Right lobe of liver (tissue), 6 donors: ENCODE results near the gene RBX1. TPM values are rescaled to one million over a fixed set of nuclear protein-coding genes. Genes with fewer than 3 reads are reported as not detected.

Source experiments
- ATAC-seq, 4 donors: fragments of 200-7000 bp; cut with Tn5 transposase; one replicate each; pipeline ENCODE4 v1.9.1; 2020; ENCODE audit warnings: mild to moderate bottlenecking in 4 of 4, moderate library complexity in 4 of 4
- DNase-seq, 3 donors: peaks; one replicate each; pipeline ENCODE4 v3.0.0-alpha.2; 2020
- H3K27ac ChIP-seq, 3 donors: fragments of 200-600 bp; one replicate each; pipeline ENCODE4 v1.8.0; 2022
- H3K27me3 ChIP-seq, 2 donors: fragments of 200-600 bp; one replicate each; pipeline ENCODE4 v1.8.0; 2022
- H3K36me3 ChIP-seq, 4 donors: fragments of 200-600 bp; sonication (generic) in 1 of 4; one replicate each; pipeline versions ENCODE4 v1.5.1 to v1.8.0; 2017 to 2022; ENCODE audit warnings: control low read depth in 1 of 4
- H3K4me1 ChIP-seq, 4 donors: fragments of 200-600 bp; sonication (generic) in 1 of 4; one replicate each; pipeline versions ENCODE4 v1.5.1 to v1.8.0; 2017 to 2022; ENCODE audit warnings: control low read depth in 1 of 4
- H3K4me3 ChIP-seq, 3 donors: fragments of 200-600 bp; one replicate each; pipeline ENCODE4 v1.8.0; 2022
- H3K9me3 ChIP-seq, 4 donors: fragments of 200-600 bp; sonication (generic) in 1 of 4; one replicate each; pipeline versions ENCODE4 v1.5.1 to v1.8.0; 2017 to 2022; ENCODE audit warnings: control low read depth in 1 of 4
- CTCF ChIP-seq, 4 donors: fragments of 200-600 bp in 3 of 4; fragments of 450-650 bp in 1 of 4; IDR thresholded peaks; one replicate each; pipeline versions ENCODE4 v1.5.1 to v1.8.0; 2016 to 2022; ENCODE audit warnings: antibody characterized with exemption in 4 of 4, mild to moderate bottlenecking in 2 of 4
- POLR2A ChIP-seq: fragments of 450-650 bp; IDR thresholded peaks from one replicate; pipeline ENCODE4 v1.6.1; 2017; ENCODE audit warnings: antibody characterized with exemption, mild to moderate bottlenecking
- WGBS: methylation state at CpG from one replicate; pipeline ENCODE4 v1.1.6; 2018; ENCODE audit warnings: low coverage, low lambda C conversion rate; ENCODE audit not compliant: insufficient coverage; ENCODE audit errors: missing lambda C conversion rate; 5-methylcytosine and 5-hydroxymethylcytosine counted together
- intact Hi-C, 2 donors: fragments of 100-400 bp; cut with DNase I; formaldehyde crosslinking; loops; one replicate each; pipeline versions ENCODE4 v1.11.2 to v1.14.1; 2022
- small RNA-seq, 2 experiments: library from RNA; depleted of rRNA; stranded (forward); fragments of <200 nt; gene quantifications; one replicate each; pipeline ENCODE3, GENCODE V24; 2016
- total RNA-seq, 6 experiments: library from RNA; depleted of rRNA in 2 of 6; stranded (reverse); fragments of >200 nt in 2 of 6; fragmentation: NEBNext Ultra II Directional in 3 of 6; extraction: Animal tissue kit (Norgen Biotek cat#: 25700) in 3 of 6; gene quantifications; one replicate each; pipeline versions ENCODE4 v1.1.0 to v1.2.4, GENCODE V29; 2016 to 2023
- donor health status: DM: no; HTN: yes; CAD: no.
- donor health status: DM: no; HTN: no; CAD: no.
- donor health status: DM: no; HTN: no; CAD: no.
- donor health status: DM: no; HTN: yes; CAD: no.
- donor health status: DM: no; HTN: yes; CAD: no.

Gene RBX1
- total RNA-seq, 6 experiments from 2014 or later: 14.2 to 24.3 (median 17.4) TPM

- no peak for TF ChIP-seq POLR2A
- no peak for TF ChIP-seq CTCF (IDR thresholded peaks at IDR 0.05)
- intact Hi-C loops: no loop called here
- Histone ChIP-seq H3K9me3 (no peaks in the 10 kb centered on the region), H3K27ac (peak overlapping the region in 2 of 3 donors; percentile 80 to 91), H3K36me3 (no peaks in the 10 kb centered on the region), H3K4me3 (peak overlapping the region; percentile 61 to 74 (median 71)), H3K27me3 (no peaks in the 10 kb centered on the region), H3K4me1 (peaks cover 0 to 4% (median 0%) of the 10 kb centered on the region in 4 donors)
- 53% methylated on average over 6 of the region's 19 CpGs for WGBS
- ATAC-seq: no peak
- DNase-seq: peak in 2 of 3 donors; percentile 20 to 54
Measured at GRCh38 chr22:41021061-41021612, 70.0 kb downstream of the RBX1 start.

- Histone ChIP-seq H3K4me3 (peak overlapping the region; percentile 61 to 74 (median 71)), H3K9me3 (no peaks in the 10 kb centered on the region), H3K27ac (peak overlapping the region; percentile 80 to 91 (median 90)), H3K4me1 (peaks cover 0 to 4% (median 0%) of the 10 kb centered on the region in 4 donors), H3K27me3 (no peaks in the 10 kb centered on the region), H3K36me3 (no peaks in the 10 kb centered on the region)
- intact Hi-C loops: no loop called here
- WGBS: 3% methylated on average over 8 of the region's 85 CpGs
- TF ChIP-seq CTCF (IDR thresholded peaks at IDR 0.05) (peak in 3 of 4 donors; percentile 25 to 31 (median 30)), POLR2A (no peak)
- DNase-seq (peak; percentile 67 to 75 (median 72)), ATAC-seq (peak; percentile 83 to 86 (median 84))
Measured at GRCh38 chr22:41021613-41022454, 70.7 kb downstream of the RBX1 start.

- ATAC-seq (peak; percentile 89 to 96 (median 91)), DNase-seq (peak; percentile 89 to 94 (median 93))
- 12% methylated on average over 22 of the region's 46 CpGs for WGBS
- Histone ChIP-seq H3K27me3 (no peaks in the 10 kb centered on the region), H3K4me3 (peak overlapping the region; percentile 61 to 74 (median 71)), H3K36me3 (no peaks in the 10 kb centered on the region), H3K27ac (peak overlapping the region; percentile 80 to 91 (median 90)), H3K4me1 (peaks cover 0 to 4% (median 0%) of the 10 kb centered on the region in 4 donors), H3K9me3 (no peaks in the 10 kb centered on the region)
- peak; percentile 50 for TF ChIP-seq POLR2A
- peak in 1 of 4 donors; percentile 2 for TF ChIP-seq CTCF (IDR thresholded peaks at IDR 0.05)
- intact Hi-C loops: no loop called here
Measured at GRCh38 chr22:41022470-41023298, 71.5 kb downstream of the RBX1 start.

Small RNAs within 50 kb of the gene (small RNA-seq; reads per million reads assigned to genes)
- gene RF00017: 0 reads per million in 2 experiments
- 0 reads per million in 2 experiments for gene RNU6-379P

Other genes with a start within 250 kb of the RBX1 start
- 10 to 100 TPM; 10.9 to 15.5 (median 13.0) TPM for gene SLC25A17, start 132.0 kb upstream of the RBX1 start, total RNA-seq
- gene ST13, start 94.7 kb upstream of the RBX1 start, total RNA-seq: 100 to 1,000 TPM in 4 of 6 experiments, 10 to 100 TPM in 2; 70.3 to 262 (median 143) TPM
- gene XPNPEP3, start 94.2 kb upstream of the RBX1 start, total RNA-seq: 10 to 100 TPM in 5 of 6 experiments, 1 to 10 TPM in 1; 9.2 to 33.7 (median 18.5) TPM
- not detected for gene DNAJB7, start 89.3 kb upstream of the RBX1 start, total RNA-seq
- 100 to 1,000 TPM in 1 of 6 experiments, 10 to 100 TPM in 5; 23.1 to 121 (median 31.3) TPM for gene EP300, start 141.2 kb downstream of the RBX1 start, total RNA-seq